ENCODE data around the gene PRDM10.

- TF ChIP-seq CTCF (IDR thresholded peaks at IDR 0.05) (no peak), POLR2A (IDR thresholded peaks at IDR 0.05) (no peak)
Measured at GRCh38 chr11:129917231-129917630, 85.4 kb downstream of the PRDM10 start.

Measured in right lobe of liver (tissue), 4 donors.